Activated T-cell treated with anti-CD3 and anti-CD28 coated beads for 48 hours (primary cell): ENCODE data around the gene C19orf44.
"Not testable (repeated sequence)": the region's sequence is repeated elsewhere in the genome, so short reads cannot be mapped to it uniquely, and the experiment has no call there.

Source experiments
- DNase-seq: peaks from one replicate; pipeline ENCODE4 v3.0.0-alpha.2; 2020; ENCODE audit warnings: low read depth

The C19orf44 gene

GRCh38 chr19:16495982-16496612 lies at the start of gene C19orf44, which contains the start of gene CALR3:
TSS of gene C19orf44 (plus strand) at chr19:16496394. CDS start at chr19:16500793, 4,399 bp downstream.
TSS of gene CALR3 (minus strand) at chr19:16496167. CDS start at chr19:16496129, 38 bp downstream.
- DNase-seq, result peak; percentile 96

GRCh38 chr19:16446724-16447368 lies 49.3 kb upstream of the C19orf44 start:
- peak; percentile 30 for DNase-seq

GRCh38 chr19:16448872-16449271 lies 47.3 kb upstream of the C19orf44 start:
- DNase-seq, result not testable (repeated sequence)

GRCh38 chr19:16449330-16449961 lies 46.7 kb upstream of the C19orf44 start:
- no peak for DNase-seq

GRCh38 chr19:16452325-16452724 lies 43.9 kb upstream of the C19orf44 start:
- DNase-seq, result no peak

- no peak for DNase-seq
Observed at GRCh38 chr19:16454351-16454918, 41.8 kb upstream of the C19orf44 start.

GRCh38 chr19:16455489-16455888 lies 40.7 kb upstream of the C19orf44 start:
- DNase-seq, result no peak

GRCh38 chr19:16456652-16457194 lies 39.5 kb upstream of the C19orf44 start:
- no peak for DNase-seq

- DNase-seq, result no peak
Observed at GRCh38 chr19:16457195-16457953, 38.8 kb upstream of the C19orf44 start.

GRCh38 chr19:16457954-16458331 lies 38.3 kb upstream of the C19orf44 start:
- DNase-seq, result no peak

- DNase-seq, result no peak
Observed at GRCh38 chr19:16458391-16459341, 37.5 kb upstream of the C19orf44 start.

GRCh38 chr19:16459680-16460079 lies 36.5 kb upstream of the C19orf44 start:
- no peak for DNase-seq

GRCh38 chr19:16460454-16460853 lies 35.7 kb upstream of the C19orf44 start:
- no peak for DNase-seq

- DNase-seq, result no peak
Observed at GRCh38 chr19:16461630-16462051, 34.6 kb upstream of the C19orf44 start.

GRCh38 chr19:16462757-16463250 lies 33.4 kb upstream of the C19orf44 start:
- DNase-seq, result no peak

- no peak for DNase-seq
Observed at GRCh38 chr19:16463341-16463990, 32.7 kb upstream of the C19orf44 start.

- DNase-seq, result no peak
Observed at GRCh38 chr19:16463991-16464575, 32.1 kb upstream of the C19orf44 start.

- no peak for DNase-seq
Observed at GRCh38 chr19:16465239-16465638, 31.0 kb upstream of the C19orf44 start.

- not testable (repeated sequence) for DNase-seq
Observed at GRCh38 chr19:16466802-16467427, 29.3 kb upstream of the C19orf44 start.
